Fibroblast of lung (primary cell): ENCODE results near the gene SFXN3.

Source experiments
- CTCF ChIP-seq, 2 donors: IDR thresholded peaks in 1 of 2; conservative IDR thresholded peaks in 1 of 2; 1 replicate in 1 of 2; 2 replicates in 1 of 2; pipeline ENCODE4 v1.5.1; 2011 to 2012; ENCODE audit warnings: low read length in 2 of 2, control low read depth in 1 of 2, inconsistent platforms in 1 of 2, low read depth in 1 of 2, mild to moderate bottlenecking in 1 of 2
- EZH2 ChIP-seq: IDR thresholded peaks from 2 replicates; pipeline ENCODE4 v1.5.1; 2012; ENCODE audit warnings: low read length, control low read depth, mild to moderate bottlenecking; ENCODE audit errors: missing control alignments

DNA sequence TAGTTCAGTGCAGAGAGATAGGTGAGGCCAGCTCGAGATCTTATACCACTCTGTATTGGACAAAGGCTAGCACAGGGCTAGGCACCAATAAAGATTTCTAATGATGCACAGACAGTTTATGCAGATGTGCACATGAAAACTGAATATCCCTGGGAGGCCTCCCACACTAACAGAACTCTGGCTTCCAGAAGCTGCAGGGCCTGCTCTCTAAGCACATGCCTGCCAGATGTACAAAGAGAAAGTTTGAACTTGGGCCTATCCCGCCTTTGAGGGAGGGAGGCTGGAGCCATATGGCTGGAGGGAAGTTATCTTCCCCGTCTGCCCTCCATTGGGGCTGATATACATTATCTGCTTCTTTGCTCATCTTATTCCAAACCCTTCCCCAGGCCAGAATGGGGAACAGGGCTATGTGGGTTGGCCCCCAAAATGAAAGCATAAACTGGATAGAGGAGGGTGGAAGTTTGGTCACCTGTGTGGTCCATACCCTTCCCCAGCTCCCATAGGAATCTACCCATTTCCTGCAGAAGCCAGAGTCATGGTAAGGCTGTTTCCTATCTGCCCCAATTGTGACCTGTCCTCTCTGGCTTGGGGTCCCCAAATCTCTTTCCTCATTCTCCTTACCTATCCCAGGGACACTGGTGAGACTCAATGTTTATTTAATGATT lies 34.6 kb downstream of the SFXN3 start:
- TF ChIP-seq EZH2 (no peak), CTCF (conservative IDR thresholded peaks at IDR 0.05 in 1 of 2, IDR thresholded peaks at IDR 0.05 in 1 of 2; ENCODE audit: low read depth in 1 of 2, low read length in 2 of 2) (no peak)
